Measurements from ENCODE around the gene MTPN. TPM values are rescaled to one million over a fixed set of nuclear protein-coding genes. Genes with fewer than 3 reads are reported as not detected.

MTPN gene
- total RNA-seq, 1 donor, result 172 TPM

- DNase-seq (ENCODE audit: low read depth), result peak; percentile 40
- H3K4me3 ChIP-seq (ENCODE audit: low read depth, low read length), result no peak overlapping the region
- no peak for TF ChIP-seq CTCF (IDR thresholded peaks at IDR 0.05; ENCODE audit: insufficient read depth, low read length)
Observed at GRCh38 chr7:135925210-135925609, 51.9 kb downstream of the MTPN start.

- DNase-seq (ENCODE audit: low read depth), result no peak
- H3K4me3 ChIP-seq (ENCODE audit: low read depth, low read length), result no peak overlapping the region
- no peak for TF ChIP-seq CTCF (IDR thresholded peaks at IDR 0.05; ENCODE audit: insufficient read depth, low read length)
Observed at GRCh38 chr7:135924302-135924701, 52.9 kb downstream of the MTPN start.

GRCh38 chr7:135922263-135922662 is 54.9 kb downstream of the MTPN start:
- TF ChIP-seq CTCF (IDR thresholded peaks at IDR 0.05; ENCODE audit: insufficient read depth, low read length), result no peak
- DNase-seq (ENCODE audit: low read depth), result no peak
- no peak overlapping the region for H3K4me3 ChIP-seq (ENCODE audit: low read depth, low read length)

GRCh38 chr7:135920478-135920877 is 56.7 kb downstream of the MTPN start:
- DNase-seq (ENCODE audit: low read depth), result no peak
- TF ChIP-seq CTCF (IDR thresholded peaks at IDR 0.05; ENCODE audit: insufficient read depth, low read length), result no peak
- no peak overlapping the region for H3K4me3 ChIP-seq (ENCODE audit: low read depth, low read length)

- TF ChIP-seq CTCF (IDR thresholded peaks at IDR 0.05; ENCODE audit: insufficient read depth, low read length), result no peak
- DNase-seq (ENCODE audit: low read depth), result no peak
Observed at GRCh38 chr7:135919071-135919841, 57.9 kb downstream of the MTPN start.

GRCh38 chr7:135918134-135918533 is 59.0 kb downstream of the MTPN start:
- DNase-seq (ENCODE audit: low read depth), result no peak

More at GRCh38 chr7:135919071-135919841, 57.9 kb downstream of the MTPN start:
- H3K4me3 ChIP-seq (ENCODE audit: low read depth, low read length), result no peak overlapping the region

More at GRCh38 chr7:135918134-135918533, 59.0 kb downstream of the MTPN start:
- no peak overlapping the region for H3K4me3 ChIP-seq (ENCODE audit: low read depth, low read length)
- TF ChIP-seq CTCF (IDR thresholded peaks at IDR 0.05; ENCODE audit: insufficient read depth, low read length), result no peak
